HG03520 (cell line): ENCODE results near the gene GATD1.

Source experiments
- ATAC-seq: cut with Tn5 transposase; IDR thresholded peaks from one replicate; pipeline ENCODE4 v1.9.1; 2021; ENCODE audit warnings: mild to moderate bottlenecking, moderate library complexity; ENCODE audit not compliant: unreplicated experiment

GATD1 gene

GRCh38 chr11:813072-813455 is 35.8 kb upstream of the GATD1 start:
- no peak for ATAC-seq

DNA sequence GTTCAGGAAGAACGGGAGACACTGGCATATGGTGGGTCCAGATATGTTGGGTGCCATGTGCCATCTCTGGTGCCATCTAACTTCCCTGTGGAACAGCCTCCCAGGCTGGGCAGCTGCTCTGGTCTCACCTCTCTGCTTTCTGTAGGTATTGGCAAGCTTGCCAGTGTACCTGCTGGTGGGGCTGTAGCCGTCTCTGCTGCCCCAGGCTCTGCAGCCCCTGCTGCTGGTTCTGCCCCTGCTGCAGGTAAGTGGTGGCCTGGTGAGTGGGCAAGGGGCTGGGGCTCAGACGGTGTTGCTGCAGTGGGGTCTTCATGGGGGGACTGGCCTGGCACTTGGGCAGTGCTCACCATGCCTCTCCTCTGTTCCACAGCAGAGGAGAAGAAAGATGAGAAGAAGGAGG is 35.1 kb upstream of the GATD1 start:
- ATAC-seq, result no peak

DNA sequence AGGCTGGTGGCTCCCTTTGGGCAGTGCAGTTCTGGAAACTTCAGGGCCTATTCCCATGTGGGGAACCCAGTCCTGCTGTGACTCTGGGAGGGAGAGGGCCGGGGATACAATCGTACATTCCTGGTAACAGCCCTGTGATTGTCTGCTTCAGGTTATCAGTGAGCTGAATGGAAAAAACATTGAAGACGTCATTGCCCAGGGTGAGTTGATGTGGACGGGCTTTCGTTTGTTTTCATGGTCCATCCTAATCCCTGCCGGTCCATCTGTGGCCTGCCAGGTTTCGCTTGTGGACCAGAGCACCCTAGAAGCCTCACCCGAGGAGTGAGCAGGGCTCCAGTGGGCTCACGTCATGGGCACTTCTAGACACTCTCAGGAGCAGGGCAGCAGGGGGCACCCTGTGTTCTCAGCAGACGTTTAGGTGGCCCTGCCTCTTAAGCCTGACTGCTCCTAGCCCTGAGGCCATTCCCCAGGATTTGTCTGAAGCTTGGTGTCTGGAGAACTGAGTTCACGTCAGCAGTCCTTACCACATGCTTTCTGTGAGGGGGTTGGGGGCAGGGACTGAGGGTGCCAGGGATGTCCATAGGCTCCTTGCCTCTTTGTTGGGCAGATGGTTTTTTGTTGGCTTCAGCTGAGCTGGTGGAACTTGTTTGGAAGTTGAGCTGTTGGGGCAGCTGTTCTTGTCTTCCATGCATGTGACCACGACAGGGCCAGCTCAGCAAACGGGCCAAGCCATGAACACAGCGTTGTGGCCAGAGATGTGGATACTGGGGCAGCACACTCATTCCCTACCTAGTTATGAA is 34.4 kb upstream of the GATD1 start:
- ATAC-seq, result no peak

- ATAC-seq, result no peak
Measured at GRCh38 chr11:810040-810567, 32.8 kb upstream of the GATD1 start.

GRCh38 chr11:809287-810039 is 32.2 kb upstream of the GATD1 start, which contains the start of gene RPLP2:
Gene RPLP2, plus strand, starts transcription at chr11:809967. Its CDS starts 268 bp downstream, at chr11:810235.
- peak; percentile 59 for ATAC-seq

GRCh38 chr11:808427-809286 is 31.4 kb upstream of the GATD1 start:
- ATAC-seq, result no peak

- no peak for ATAC-seq
Measured at GRCh38 chr11:804599-804964, 27.3 kb upstream of the GATD1 start.

DNA sequence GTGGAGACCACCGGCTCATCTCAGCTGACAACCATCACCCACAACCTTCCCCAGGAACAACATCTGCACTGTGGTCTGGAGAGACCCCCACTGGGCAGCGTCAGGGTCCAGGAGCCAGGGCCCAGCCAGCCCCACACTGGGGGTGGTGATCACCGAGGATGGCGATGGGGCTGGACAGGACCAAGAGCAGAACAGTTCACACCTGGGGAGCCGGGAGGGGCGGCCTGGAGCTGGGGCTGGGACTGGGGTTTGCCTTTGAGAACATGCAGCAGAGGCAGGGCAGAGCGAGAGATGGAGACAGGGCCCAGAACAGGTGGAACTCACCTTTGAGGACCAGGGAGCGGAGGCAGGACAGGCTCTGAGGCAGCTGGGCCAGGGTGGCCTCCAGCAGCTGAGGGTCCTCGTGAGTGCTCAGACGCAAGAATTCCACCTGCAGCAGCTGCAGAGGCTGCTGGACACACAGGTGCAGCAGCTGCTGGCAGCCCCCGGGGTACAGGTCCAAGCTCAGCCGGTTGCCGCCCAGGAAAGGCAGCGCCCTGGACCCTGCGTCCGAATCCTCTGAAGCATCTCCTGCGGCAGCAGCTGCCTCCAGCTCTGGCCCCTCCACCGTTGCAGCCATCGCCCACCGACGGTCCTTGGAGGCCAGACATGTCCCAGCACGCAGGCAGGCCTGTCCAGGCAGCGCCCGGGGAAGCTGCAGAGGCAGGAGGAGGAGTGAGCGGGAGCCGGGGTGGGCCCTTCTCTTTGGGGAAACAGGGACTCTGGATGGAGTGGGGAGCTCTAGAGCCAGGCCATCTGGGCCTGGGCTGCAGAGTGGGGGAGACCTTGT is 26.7 kb upstream of the GATD1 start:
- no peak for ATAC-seq

DNA sequence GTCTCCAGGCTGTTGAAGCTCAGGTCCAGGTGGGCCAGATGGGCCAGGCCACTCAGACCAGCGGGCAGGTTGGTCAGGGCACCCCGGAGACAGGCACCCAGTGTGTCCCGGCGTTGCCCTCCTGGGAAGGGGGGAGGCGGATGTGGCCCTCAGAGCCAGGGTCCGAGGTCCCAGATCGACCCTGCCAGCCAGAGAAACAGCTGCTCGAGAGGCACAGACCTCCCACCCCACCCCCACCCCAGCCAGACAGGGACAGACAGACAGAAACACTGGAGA is 26.1 kb upstream of the GATD1 start:
- no peak for ATAC-seq

DNA sequence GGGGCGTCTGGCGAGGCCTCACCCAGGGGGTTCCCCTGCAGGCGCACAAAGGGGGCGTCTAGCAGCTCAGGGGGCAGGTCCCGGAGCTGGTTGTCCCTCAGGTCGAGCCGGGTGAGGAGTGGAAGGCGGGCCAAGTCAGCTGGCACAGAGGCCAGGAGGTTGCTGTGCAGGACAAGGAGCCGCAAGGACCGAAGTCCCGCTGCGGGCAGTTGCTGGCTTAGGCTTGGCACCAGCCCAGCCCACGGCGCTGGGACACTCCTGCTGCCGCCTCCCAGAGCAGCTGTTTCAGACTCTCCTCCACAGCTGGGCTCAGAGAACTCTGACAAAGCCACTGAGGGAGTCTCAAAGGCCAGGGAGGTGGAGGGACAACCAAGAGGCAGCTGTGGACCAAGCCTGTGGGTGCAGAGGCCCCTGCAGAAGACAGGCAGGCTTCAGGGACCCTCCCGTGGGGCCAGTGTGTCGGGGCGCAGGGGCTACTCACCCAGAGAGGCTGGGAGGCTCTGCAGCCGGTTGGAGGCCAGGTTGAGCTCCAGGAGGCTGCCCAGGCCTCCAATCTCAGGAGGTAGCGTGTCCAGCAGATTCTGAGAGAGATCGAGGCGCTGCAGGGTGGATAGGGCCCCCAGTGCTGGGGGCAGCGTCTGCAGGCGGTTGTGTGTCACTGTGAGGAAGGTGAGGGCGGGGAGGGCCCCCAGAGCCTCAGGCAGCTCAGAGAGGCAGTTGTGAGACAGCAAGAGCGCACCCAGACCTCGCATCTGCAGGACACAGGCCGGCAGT is 25.6 kb upstream of the GATD1 start:
- no peak for ATAC-seq

DNA sequence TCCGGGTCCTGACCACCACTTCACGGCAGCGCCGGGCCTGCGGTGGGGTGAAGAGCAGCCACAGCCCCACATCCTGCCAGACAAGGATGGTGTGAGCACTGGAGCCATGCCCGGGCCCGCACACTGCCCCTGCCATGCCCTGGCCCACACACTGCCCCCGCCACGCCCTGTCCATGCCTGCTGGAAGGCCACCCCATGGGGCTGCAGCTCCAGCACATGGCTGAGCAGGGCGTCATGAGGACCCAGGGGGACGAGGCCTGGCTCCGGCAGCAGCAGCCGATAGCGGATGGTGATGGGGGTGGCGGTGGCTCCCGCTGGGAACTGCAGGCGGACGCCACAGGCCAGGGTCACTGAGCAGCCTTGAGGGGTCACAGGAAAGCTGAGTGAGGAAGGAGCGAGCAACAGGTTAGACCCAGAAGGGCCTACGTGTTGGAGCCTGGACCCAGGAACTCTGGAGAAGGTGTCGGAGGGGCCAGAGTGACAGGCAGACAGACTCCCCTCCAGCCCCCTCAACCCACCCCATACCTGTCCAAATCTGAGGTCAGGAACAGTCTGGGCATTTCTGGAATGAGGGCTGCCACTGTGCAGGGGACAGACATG is 24.8 kb upstream of the GATD1 start:
- ATAC-seq, result no peak

- ATAC-seq, result no peak
Measured at GRCh38 chr11:801097-801780, 24.0 kb upstream of the GATD1 start.

GRCh38 chr11:800473-800872 is 23.2 kb upstream of the GATD1 start:
- no peak for ATAC-seq

GRCh38 chr11:799641-800316 is 22.5 kb upstream of the GATD1 start:
- ATAC-seq, result no peak

- peak; percentile 46 for ATAC-seq
Measured at GRCh38 chr11:798093-798713, 20.9 kb upstream of the GATD1 start, which contains the start of gene SLC25A22. Gene SLC25A22, minus strand, starts transcription at chr11:798281. Its CDS starts 3,275 bp downstream, at chr11:795006.

DNA sequence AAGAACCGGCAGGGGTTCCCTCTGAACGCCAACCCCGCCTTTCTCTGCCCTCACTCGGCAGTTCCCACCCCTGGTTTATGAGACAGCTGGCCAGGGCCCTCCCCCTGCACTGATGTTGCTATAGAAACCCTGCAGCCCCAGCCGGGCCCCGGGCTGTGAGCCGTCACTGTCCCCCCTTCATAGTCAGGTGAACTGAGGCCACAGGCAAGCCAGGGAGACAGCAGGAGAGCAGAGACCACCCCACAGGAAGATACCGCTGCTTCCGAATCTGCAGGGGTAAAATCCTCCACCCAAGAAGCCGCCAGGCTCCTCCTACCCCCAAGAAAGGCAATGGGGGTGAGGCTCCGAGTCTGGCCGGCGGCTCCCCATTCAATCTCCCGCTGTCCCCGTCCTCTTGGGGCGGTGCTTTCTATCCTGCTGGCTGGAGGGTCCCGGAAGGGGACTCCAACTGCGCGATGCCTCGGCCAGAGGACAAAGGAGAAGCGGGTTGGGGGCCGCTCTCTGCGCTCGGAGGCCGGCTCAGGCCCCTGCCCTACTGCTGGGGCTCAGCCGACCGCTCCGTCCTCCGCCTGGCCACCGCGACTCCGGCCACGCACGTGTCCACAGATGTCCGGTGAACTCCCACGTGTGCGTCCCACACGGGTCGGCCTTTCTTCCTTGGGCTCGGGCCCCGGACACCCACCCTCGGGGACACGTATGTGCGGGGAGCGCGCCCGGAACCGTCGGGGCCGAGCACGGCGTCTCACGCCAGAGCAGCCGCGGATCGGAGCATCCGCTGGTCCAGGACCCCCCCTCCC is 20.2 kb upstream of the GATD1 start:
- peak; percentile 39 for ATAC-seq
